ENCODE results near the gene CTIF. TPM values are rescaled to one million over a fixed set of nuclear protein-coding genes. Genes with fewer than 3 reads are reported as not detected.
A peak's percentile ranks its signal among the peaks of the same experiment; 100 is the strongest.
"Not testable (repeated sequence)": the region's sequence is repeated elsewhere in the genome, so short reads cannot be mapped to it uniquely, and the experiment has no call there.

The CTIF gene
- total RNA-seq, 1 experiment from 2014 or later, result 3.7 TPM

DNA sequence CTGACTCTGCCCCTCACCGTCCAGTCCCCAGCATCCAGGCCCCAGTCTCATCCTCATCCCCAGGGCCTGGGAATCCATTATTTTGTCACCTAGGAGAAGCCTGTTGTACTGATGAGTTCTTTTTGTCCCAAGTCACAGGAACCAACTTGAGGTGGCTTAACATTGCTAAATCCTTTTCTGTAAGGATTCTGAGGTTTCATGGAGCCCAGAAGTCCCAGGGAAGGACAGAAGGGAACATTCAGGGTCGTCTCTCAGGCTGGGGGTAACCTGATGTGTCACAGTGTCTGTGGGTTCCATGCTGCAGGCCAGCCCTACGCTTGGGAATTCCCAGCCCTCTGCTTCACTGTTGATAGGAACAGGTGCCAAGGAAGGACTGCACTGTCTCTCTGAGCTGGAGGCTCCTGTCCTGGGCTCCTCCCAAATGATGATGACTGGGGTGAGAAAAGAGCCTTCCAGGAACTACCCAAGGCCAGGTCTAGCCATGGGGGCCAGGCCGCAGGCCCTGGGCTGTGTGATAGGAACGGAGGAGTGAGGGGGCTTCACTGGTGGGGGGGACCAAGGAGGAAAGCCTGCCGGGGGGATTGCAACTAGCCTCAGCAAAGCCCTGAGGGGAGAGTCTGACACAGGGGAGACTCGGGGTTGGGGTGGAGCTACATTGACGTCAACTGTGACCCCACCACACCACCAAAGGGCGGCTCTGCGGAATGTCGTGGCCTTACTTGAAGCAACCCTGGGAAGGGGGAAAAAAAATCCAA, 266.2 kb downstream of the CTIF start:
- in situ Hi-C loops (cut with HindIII; ENCODE audit: low pct_unique_long_range_greater_than_20kb, low sequenced_read_pairs), result no loop called here

DNA sequence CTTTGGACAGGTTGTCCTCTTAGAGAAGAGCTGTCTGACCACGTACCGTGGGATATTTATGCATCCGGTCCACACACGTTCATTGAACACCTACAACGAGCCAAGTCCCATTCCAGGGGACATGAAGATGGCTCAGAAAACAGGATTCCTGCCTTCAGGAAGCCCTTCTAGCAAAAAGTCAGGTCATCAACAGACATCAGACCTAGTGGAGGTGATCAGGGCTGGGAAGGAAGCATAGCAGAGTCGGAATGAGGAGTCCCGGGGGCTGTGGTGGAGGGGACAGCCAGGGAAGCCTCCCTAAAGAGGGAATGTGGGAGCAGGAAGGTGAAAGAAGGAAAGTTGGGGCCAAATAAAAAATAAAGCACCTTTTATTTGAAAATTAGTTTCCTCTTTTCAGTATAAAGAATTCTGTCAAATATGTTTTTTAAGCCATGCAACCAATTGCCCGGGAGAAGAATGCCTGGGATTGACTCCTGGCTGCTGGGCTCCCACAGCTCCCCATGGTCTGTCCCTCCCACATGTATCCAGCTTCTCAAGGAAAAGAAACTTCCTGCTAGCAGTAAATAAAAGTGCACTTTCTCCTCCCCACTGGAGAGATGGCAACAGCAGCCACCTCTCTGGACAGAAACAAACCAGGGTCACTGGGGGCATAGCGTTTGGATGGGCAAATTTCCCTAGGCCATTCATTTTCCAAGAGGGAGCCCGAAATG, 267.1 kb downstream of the CTIF start:
- in situ Hi-C loops (cut with HindIII; ENCODE audit: low pct_unique_long_range_greater_than_20kb, low sequenced_read_pairs), result no loop called here

More for the DNA sequence above, 266.2 kb downstream of the CTIF start:
- DNase-seq (ENCODE audit: low read depth, low spot score), result no peak

DNA sequence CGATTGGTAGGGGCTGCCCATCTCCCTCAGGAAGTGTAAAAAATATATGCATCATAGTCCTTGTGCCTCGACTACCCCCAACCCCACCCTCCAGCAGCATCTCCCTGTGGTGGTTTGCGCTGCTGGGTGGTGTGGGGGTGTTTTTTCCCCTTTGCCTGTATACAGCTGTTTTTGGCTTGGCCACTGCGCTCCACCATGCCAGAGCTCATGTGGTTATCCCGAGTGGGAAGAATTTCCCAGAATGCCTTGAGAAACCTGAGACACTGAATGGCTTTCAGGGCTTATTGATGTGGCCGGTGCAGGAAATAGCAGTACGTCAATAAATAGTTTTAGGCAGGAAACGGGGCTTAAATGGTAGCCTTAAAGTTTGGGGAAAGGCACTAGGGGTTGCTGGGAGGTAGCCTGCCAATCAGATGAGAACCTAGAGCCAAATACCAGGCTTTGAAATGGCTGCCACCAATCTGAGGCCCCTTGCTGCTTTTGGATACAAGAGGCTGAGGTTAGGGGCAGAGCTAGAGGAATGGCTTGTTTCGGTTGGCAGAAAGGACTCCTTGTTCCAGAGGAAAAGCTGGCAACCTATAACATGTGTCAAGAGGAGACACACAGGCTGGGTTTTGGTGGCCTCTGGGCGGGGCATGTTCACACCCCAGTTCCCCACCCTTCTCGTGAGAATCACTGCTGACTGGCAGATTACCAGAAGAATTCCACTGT, 267.9 kb downstream of the CTIF start:
- DNase-seq (ENCODE audit: low read depth, low spot score), result peak; percentile 93
- in situ Hi-C loops (cut with HindIII; ENCODE audit: low pct_unique_long_range_greater_than_20kb, low sequenced_read_pairs), result no loop called here

More for the DNA sequence above, 267.1 kb downstream of the CTIF start:
- DNase-seq (ENCODE audit: low read depth, low spot score), result no peak

DNA sequence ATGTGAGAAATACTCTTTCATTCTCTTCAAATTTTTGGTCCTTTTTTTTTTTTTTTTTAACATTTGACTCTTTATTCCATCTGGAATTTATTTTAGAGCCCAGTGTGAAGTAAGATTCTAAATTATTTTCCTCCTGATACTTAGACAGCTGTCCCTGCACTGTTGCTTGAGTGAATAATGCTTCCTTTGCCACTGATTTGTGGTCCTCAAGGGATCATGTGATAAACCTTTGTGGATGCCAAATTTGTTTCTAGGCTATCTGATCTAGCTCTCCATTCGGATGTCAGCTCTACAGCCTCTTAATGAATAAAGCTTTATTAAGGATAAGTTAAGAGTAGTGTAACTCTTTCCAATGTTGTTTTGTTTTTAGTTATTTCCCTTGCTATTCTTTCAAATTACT, 269.6 kb downstream of the CTIF start:
- in situ Hi-C loops (cut with HindIII; ENCODE audit: low pct_unique_long_range_greater_than_20kb, low sequenced_read_pairs), result no loop called here
- DNase-seq (ENCODE audit: low read depth, low spot score), result peak; percentile 62

DNA sequence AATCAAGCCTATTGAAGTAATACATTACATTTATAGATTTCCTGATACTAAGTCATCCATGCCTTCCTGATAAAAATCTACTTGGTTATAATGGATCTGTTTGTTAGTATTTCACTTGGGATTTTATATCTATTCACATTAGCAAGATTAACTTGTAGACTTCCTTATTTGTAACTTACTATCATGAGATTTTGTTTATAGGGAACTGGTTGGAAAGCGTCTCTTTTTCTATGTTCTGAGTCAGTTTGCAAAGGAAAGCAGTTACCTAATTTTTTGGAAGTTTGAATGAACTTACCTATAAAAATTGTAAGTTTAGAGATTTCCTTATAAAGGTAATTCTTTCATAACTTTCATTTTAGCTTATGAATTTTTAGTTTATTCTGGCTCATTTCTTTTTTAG, 270.5 kb downstream of the CTIF start:
- in situ Hi-C loops (cut with HindIII; ENCODE audit: low pct_unique_long_range_greater_than_20kb, low sequenced_read_pairs), result no loop called here
- DNase-seq (ENCODE audit: low read depth, low spot score), result no peak

DNA sequence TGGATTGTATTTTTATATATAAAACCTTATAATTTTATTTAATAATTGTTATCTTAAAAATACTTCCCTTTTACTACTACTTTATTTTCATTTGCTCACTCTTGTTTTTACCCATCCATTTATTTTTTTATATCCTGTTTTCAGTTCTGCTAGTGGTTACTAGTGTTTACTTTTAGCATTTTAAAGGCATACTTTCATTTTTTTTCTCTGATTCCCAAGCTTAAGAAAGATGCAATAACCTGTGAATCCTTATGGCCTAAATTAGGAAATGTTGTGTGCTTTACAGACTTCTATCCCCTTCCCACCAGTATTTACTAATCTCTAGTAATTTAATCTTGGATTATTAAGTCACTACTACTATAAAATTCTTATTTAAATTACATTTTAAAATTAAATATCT, 272.0 kb downstream of the CTIF start:
- in situ Hi-C loops (cut with HindIII; ENCODE audit: low pct_unique_long_range_greater_than_20kb, low sequenced_read_pairs), result no loop called here
- no peak for DNase-seq (ENCODE audit: low read depth, low spot score)

DNA sequence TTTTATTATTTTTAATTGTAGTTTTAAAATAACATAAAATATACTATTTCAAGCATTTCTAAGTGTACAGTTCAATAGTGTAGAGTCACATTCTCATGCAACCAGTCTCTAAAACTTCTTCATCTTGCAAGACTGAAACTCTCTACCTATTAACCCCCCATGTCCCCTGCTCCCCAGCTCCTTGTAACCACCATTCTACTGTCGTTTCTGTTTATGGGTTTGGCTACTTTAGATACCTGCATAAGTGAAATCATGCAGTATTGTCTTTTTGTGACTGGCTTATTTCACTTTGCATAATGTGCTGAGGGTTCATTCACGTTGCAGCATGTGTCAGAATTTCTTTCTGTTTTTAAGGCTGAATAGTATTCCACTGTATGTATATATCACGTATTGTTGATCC, 272.6 kb downstream of the CTIF start:
- no peak for DNase-seq (ENCODE audit: low read depth, low spot score)
- in situ Hi-C loops (cut with HindIII; ENCODE audit: low pct_unique_long_range_greater_than_20kb, low sequenced_read_pairs), result no loop called here

DNA sequence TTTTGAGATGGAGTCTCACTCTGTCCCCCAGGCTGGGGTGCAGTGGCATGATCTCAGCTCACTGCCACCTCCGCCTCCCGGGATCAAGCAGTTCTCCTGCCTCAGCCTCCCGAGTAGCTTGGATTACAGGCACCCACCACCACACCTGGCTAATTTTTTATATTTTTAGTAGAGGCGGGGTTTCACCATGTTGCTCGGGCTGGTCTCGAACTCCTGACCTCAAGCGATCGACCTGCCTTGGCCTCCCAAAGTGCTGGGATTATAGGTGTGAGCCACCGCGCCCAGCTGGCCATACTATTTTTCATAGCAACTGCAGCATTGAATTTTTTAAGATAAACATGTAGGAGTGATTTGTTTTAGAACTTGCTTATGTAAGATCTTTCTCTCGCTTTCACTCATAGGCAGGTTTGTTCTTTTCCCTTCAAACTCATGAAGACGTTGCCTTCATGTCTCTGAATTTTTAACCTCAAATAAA, 273.2 kb downstream of the CTIF start:
- DNase-seq (ENCODE audit: low read depth, low spot score); in situ Hi-C loops (cut with HindIII; ENCODE audit: low pct_unique_long_range_greater_than_20kb, low sequenced_read_pairs): not testable (repeated sequence)

DNA sequence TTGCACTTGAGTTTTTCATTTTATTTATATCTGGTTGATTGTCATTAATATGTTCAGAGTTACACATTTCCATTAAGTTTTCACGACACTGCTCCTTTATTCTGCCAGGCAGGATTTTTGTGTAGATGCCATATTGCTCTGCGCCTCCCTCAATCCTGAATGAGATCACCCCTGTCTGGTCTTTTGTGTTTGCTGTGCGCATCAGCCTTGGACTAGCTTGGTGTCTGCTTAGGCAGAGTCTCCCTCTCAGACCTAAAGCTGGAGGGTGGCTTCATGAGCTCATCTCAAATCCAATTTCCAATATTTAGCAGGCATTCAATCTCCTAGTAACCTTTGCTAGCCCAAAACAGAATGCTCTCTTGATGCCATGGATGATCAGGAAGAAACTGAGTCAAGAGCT, 274.5 kb downstream of the CTIF start:
- in situ Hi-C loops (cut with HindIII; ENCODE audit: low pct_unique_long_range_greater_than_20kb, low sequenced_read_pairs), result no loop called here
- no peak for DNase-seq (ENCODE audit: low read depth, low spot score)

DNA sequence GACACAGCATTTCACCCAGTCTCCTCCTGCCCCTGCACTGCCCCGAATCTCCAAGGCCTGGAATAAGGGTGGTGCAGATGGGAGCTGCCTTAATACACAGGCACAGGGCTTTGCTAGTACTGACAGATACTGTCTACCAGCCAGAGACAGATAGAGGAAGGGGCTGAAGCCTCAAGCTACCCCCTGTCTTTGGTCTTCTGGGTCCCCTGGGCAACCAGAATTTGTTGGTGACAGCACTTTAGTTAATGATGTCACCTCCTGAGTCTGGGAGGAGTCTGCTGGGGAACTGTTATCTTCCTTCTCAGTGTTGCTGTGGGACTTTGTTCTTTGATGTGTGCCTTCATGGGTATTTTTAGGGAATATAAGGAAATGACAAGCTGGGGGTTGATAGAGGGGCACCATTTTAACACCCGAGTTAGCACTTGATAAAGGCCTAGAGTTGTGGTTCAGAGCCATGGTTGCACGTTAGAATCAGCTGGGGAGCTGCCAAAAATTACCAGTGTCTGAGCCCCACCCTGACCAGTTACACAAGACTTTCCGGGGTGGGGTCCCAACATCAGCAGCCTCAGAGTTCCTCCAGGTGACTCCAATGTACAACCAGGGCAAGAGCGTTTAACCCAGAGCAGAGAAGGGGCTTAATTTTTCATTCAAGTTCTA, 275.1 kb downstream of the CTIF start:
- in situ Hi-C loops (cut with HindIII; ENCODE audit: low pct_unique_long_range_greater_than_20kb, low sequenced_read_pairs), result no loop called here
- DNase-seq (ENCODE audit: low read depth, low spot score), result no peak

DNA sequence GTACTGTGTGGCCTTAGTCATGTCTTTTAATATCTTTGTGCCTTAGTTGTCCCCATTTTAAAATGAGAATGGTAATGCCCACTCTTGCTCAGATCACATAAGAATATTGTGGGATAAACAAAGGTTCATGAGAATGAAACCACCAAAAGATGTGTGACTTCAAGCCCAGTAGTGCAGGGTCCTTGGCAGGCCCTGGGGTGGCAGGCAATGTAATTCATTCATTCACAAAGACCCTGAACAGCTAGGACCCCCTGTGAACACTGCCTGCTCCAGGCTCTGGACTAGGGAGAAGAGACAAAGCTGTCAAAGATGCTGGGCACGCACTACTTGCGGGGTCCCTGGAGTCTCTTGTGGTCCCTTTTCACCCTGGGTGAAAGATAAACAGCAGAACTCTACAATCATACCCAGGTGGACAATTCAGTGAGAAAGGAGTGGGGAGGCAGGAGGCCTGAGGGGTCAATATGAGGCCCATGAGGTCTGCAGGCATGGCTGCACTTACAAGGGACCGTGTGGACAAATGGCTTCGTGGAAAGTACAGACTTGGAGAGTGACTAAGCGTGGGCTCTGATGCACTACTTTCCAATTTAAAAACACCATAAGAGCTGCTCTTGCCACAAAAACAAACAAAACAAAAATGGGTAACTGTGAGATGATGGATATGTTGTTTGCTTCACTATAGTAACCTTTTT, 275.8 kb downstream of the CTIF start:
- in situ Hi-C loops (cut with HindIII; ENCODE audit: low pct_unique_long_range_greater_than_20kb, low sequenced_read_pairs), result no loop called here

DNA sequence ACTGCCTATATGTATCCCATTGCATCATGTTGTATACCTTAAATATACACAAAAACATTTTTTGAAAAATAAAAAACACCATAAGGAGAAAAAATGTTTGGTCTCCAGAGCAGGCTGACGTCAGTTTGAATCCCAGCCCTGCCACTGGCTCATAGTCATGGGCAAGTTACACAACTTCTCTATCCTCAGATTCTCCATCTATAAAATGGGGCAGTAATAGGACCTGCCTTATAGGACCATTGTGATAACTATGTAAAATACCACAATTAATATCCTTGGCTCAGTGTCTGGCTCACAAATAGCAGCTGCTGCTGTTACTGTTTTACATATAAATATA, 276.3 kb downstream of the CTIF start:
- in situ Hi-C loops (cut with HindIII; ENCODE audit: low pct_unique_long_range_greater_than_20kb, low sequenced_read_pairs), result no loop called here
- DNase-seq (ENCODE audit: low read depth, low spot score), result no peak

More for the DNA sequence above, 275.8 kb downstream of the CTIF start:
- no peak for DNase-seq (ENCODE audit: low read depth, low spot score)

DNA sequence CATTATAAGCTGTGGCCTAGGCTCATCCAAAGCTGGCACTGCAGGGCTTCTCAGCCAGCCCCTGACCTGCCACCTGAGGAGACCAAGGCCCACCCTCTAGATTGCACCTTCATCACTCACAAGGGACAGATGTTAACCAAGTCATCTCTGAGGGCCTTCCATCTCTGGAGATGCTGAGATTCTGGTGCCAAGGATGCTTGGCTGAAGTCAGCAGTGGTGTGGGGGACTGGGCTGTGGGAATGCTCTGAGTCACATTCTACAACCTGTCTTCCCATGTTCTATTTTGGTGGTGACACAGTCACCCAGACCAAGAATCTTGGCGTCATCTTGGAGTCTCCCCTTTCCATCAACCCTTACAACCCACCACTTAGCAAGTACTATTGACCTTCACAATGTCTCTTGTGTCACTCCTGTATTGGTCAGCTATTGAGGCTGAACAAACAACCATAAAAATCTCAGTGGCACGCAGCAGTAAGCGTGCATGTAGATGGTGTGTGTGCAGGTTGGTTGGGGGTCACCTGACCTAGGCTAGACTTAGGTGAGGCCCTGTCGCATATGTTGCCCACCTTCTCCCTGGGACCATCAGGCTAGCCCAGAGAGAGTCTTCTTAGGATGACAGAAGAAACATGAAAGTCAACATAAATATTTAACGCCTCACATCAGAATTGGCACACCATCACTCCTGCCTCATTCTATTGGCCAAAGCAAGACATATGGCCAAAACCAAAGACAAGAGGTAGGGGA, 276.9 kb downstream of the CTIF start:
- no peak for DNase-seq (ENCODE audit: low read depth, low spot score)
- in situ Hi-C loops (cut with HindIII; ENCODE audit: low pct_unique_long_range_greater_than_20kb, low sequenced_read_pairs), result no loop called here

DNA sequence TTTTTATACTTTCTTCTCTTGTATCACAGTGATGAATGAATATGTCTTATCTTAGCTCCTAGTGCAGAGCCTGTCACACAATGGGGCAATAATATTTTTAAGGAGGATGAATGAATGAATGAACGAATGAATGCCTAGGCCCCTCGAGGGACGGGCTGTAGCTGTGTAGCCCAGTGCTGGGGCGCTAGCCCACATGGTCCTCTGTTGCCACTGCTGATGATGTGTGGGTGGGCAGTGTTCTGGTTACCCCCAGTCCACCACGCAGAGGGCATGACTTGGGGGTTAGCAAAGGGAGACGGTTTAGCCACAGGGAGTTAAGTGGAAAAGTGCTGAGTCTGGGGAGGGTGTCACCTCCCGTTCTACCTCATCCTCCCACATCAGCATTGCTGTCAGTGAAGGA, 277.7 kb downstream of the CTIF start:
- no peak for DNase-seq (ENCODE audit: low read depth, low spot score)
- in situ Hi-C loops (cut with HindIII; ENCODE audit: low pct_unique_long_range_greater_than_20kb, low sequenced_read_pairs), result no loop called here

DNA sequence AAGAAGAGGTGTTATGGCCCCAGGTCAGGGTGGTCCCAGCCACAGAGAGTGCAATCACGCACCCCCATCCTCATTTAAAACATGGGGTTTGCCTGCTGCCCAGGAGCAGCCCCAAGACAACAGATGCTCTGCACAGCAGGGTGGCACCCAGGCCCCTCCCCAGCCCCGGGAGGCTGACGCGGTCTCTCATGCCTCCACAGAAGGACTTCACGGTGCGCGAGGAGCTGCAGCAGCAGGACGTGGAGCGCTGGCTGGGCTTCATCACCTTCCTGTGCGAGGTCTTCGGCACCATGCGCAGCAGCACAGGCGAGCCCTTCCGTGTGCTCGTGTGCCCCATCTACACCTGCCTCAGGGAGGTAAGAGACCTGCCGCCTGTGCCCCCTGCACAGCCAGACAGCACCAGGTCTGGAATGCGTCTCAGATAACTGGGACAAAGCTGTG, 278.2 kb downstream of the CTIF start:
- in situ Hi-C loops (cut with HindIII; ENCODE audit: low pct_unique_long_range_greater_than_20kb, low sequenced_read_pairs), result no loop called here
- no peak for DNase-seq (ENCODE audit: low read depth, low spot score)

DNA sequence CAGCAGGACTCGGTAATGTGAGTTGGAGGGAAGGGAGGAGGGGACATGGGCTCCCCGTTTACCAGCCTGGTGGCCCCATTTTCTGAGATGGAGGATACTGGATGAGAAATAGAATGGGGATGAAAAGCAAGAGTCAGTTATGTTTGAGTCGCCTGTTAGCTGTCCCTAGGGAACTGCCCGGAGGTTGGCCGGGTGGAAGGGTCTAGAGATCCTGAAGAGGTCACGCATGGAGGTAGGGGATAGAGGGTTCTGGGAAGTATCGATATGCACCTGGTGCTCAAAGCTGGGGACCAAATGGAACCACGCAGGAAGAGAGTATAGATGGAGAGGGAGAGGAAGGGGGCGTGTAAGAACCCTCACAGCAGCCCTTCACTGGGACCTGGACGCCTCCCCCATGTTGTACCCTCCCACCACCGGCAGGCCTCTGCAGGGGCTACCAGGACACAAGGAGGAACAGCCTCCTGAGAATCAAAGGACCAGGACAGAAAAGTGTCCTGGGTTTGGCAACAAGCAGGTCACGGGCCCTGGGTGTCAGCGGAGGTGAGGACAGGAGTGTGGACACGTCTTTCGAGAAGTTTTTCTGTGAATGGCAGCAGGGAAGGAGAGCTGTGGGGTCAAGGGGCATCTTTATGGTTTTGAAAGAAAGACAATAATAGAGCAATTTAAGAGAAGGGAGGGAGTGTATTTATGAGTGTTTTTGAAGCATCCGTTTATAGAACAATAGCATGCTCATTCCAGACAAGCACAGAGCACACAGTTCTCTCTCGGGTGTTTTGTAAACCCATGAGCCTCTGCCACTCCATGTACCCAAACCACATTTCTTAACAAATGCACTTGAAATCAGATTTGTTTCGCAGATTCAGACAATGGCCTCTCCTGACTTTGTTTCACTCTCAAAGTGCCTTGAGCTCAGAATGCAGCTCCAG, 279.8 kb downstream of the CTIF start:
- in situ Hi-C loops (cut with HindIII; ENCODE audit: low pct_unique_long_range_greater_than_20kb, low sequenced_read_pairs), result no loop called here
- DNase-seq (ENCODE audit: low read depth, low spot score), result no peak
